Fibroblast of gingiva (primary cell): ENCODE data around the gene CPXM1.
"Not testable (repeated sequence)": the region's sequence is repeated elsewhere in the genome, so short reads cannot be mapped to it uniquely, and the experiment has no call there.

ENCODE experiments used
- DNase-seq: peaks from one replicate; pipeline ENCODE4 v3.0.0-alpha.2; 2011; ENCODE audit warnings: low read depth

CPXM1 gene

DNA sequence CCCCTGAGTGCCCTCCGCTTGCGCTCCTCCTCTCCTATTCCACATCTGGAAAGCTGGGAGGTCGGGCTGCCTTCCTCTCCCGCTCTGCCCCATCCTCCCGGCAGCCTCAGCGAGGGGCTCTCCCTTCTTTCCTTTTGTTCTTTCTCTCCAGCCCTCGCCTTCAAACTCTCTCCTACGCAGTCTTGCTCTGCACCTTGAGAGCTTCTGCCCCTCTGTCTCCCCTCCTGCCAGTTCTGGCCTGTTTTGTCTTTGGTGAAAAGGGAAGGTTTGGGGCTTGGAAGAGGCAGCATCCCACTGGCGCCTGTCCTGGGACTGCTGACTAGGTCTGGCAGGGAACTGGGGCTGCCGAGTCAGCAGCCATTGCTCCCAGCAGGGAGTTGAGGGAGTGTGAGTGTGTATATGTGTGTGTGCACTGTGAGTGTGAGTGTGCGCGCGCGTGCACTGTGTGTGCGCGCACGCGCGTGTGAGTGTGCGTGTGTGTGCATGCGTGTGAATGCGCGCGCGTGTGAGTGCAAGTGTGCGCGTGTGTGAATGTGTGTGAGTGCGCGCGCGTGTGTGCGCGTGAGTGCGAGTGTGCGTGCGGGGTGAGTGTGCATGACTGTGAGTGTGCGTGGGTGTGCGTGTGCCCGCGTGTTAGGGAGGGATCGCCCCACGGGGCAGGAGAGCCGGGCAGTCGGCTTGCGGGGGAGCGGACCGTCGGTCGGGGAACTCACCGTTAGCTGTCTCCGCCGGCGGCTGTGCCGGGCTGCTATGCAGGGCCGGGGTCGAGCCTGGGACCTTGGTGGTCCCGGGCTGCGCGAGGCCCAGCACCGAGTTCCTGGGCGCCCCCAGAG, 523 bp downstream of the CPXM1 start:
- no peak for DNase-seq

DNA sequence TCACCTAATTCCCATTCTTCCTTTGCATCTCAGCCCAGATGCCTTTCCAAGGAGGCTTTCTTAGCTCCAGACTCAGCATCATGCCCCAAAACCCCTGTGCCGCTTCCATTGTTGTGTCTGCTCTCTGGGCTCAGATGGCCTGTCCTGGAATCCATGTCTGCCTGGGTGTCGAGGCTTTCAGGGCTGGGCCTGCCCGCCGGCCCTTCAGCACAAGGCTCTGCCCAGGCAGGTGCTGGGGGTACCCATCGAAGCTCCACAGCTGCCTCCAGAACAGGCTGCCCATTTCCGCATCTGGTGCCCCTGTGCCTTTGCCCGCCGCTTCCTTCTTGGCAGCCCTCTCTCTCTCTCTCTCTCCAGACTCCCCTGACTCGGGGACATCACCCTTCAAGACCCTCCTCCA, 1.2 kb downstream of the CPXM1 start:
- no peak for DNase-seq

DNA sequence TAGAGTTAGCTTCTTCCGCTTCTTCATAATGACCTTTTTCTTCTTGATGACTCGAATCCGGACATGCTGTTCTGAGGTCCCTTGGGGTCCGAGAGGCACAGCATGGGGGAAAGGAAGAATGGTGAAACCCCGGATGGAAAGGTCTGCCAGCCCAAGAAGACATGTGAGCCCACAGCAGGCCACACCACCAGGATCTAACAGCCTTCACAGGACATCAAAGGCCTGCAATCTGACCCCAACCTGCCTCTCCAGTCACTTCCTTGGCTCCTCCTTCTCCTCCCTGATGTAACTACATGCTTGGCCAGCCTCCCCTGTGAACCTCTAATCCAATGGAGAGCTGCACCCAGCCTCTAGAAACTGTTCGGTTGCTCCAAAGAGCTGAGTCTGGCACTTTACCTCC, 1.6 kb downstream of the CPXM1 start:
- no peak for DNase-seq

DNA sequence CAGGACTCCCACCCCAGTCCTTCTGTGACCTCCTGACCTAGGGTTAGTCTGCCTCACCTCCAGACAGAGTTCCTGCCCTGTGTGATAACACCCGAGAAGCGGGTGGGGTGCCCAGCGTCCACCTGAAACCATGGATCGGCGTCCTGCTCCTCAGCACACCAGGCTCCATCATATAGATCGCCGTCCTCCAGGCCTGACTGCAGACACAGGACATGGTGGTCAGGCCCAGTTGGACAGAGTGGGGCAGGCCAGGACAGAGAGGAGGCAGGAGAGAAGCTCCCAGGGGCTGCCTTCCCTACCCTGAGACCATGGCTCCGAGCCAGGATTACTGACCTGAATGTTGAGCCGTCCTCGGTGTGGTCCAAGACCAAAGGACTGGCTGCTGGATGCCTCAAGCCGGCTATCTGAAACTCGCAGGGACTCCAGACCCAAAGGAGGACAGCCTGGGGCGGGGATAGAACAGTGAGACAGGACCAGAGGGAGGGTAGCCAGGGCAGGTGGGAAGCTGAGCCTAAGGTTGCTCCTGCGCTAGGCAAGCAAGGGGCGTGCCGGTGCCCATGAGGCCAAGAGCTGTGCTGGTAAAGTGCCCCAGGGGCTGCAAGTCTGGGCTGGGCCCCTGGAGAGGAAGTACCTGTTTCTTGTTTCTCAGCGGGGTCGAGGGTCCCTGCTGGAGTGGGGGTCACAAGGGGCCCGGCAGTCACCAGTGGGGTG, 2.2 kb downstream of the CPXM1 start:
- DNase-seq: no peak

DNA sequence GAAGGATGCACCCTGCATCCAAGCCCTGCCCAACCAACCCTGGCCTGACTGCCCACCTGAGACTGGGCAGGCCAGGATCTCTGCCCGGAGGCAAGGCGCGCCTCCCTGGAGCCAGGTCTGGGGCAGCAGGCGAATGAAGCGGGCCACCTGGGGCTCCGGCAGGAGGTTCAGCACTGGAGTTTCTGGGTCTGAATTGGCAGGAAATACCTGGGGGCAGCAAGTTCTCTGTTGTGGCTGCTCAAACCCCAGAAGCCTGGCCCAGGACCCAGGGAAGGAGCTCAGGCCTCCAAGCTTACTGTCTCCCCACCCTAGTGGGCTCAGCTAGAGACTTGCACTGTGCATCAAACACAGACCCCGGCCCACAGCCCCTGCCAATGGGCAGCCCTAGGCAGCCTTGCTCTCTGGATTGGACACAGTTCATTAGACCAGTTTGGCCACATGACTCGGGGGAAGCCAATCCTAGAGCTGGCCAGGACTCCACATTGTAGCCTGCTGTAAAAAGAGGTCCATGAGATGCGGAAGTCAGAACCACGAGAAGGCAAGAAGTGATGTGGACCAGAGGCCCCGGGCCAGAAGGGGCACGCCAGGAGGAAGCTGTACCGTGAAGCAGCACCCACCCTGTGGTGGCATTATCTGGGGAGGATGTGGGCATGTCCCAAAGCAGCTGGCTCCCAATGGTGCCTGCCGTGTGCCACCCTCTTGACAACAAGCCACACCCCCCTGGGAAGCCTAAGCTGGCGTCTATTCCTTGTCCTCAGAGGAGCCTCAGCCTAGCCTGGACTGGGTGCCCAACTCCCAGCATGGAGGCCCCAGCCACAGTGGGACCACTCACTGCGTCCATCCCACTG, 3.1 kb downstream of the CPXM1 start:
- DNase-seq: no peak

DNA sequence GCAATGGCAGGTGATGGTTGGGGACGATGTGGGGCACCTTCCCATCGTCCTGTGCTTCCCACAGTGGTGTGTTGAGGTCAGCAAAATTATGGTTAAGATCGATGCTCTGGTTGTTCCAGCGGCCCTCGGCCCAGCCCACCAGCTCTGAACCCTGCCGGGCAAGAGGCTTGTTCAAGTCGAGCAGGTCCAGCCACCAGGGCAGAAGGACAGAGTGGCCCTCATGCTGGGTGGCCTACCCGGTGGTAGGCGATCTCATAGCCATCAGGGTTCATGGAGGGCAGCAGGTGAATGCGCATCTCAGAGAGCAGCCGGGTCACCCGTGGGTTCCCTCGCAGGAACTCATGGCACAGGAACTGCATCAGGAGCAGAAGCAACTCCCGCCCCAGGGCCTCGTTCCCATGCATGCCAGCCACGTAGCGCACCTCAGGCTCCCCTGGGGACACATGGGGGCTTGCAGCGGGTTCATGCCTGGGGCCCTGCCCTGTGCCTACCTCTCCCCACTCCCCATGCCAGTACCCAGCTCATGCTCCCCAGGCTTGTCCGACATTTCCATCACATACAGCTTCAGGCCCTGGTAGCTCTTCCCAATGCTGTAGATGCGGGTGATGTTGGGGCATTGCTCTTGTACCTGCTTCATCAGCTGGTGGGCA, 4.3 kb downstream of the CPXM1 start:
- no peak for DNase-seq

DNA sequence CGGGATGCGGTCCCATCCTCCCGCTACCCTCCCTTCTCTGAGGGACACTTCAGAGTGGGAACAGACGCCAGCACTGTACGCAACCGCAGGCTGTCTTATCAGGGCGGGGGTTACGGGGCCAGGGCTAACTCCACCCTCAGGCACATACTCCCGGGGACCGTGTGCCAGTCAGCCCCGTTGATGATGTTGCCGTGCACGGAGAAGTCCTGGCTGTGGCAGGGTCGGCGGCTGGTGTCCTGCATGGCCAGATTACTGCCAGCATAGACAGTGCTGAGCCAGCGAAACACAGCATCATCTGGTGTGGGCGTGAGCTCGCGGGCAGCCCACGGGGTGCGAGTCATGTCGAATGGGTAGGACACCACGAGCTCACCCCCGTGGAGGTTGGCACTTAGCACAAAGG, 5.0 kb downstream of the CPXM1 start:
- DNase-seq: no peak

DNA sequence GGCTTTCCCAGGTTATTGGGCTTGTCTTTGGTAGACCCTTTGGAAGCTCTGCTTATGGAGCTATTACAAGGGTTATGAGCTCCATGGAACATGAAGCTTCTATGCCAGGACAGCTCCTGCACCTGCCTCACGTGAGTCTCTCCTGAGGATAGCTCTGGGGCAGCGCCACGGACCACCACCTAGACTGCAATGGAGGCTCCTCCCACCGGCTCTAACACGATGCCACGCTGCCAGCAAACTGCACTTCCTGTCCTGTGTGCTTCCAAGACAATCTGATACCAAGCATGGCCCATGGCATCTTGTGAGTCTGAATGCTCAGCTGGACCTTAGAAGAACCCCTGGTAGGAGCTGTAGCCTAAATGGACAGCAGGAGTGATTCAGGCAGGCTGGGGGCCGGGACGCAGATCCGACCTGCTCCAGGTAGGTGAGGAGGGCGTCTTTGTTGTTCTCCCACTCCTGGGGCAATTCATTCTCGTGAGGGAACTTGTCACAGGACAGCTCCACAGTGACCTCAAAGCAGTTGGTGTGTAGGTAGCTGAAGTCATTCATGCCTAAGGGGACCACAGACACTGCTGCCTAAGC, 5.5 kb downstream of the CPXM1 start:
- no peak for DNase-seq

DNA sequence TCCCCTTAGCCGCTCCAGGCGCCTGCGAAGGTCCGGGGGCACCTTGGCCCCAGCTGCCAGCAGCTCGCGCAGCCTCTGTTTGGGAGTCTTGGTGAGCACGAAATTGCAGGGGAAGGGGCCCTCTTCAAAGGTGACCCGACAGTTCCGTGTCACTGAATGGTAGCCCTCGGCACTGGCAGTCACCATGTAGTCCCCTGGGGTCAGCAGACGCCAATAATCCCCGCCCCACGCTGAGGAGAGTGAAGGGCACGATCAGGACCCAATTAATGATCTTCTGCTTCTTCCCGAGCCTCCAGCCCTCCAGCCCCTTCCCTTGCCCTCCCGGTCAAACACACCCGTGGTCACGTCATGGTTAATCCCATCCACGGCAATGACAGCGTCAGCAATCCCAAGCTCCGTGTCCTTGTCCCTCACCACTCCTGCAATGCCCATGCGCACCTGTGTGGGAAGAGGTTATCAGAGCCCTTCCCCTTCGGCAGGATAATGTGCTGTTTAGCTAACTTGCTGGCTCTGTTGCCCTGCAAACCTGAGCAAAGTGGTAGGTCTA, 6.2 kb downstream of the CPXM1 start:
- no peak for DNase-seq

DNA sequence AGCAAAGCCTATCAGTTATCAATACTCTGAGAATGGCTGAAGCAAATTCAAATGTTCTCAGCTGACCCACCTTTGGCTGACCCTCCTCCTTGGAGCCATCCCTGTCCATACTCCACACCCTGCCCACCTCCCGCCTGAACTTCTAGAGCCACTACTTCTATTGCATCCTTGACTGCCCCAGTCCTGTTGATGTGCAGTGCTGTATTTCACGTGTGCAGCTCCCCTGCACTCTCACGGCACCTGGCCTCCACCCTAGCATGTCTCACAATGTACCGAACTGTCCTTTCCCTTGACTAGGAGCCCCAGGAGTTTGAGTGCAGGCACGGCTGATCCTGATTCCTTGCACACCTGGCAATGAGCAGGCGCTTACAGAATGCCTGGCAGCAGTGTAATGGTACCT, 7.0 kb downstream of the CPXM1 start:
- no peak for DNase-seq

DNA sequence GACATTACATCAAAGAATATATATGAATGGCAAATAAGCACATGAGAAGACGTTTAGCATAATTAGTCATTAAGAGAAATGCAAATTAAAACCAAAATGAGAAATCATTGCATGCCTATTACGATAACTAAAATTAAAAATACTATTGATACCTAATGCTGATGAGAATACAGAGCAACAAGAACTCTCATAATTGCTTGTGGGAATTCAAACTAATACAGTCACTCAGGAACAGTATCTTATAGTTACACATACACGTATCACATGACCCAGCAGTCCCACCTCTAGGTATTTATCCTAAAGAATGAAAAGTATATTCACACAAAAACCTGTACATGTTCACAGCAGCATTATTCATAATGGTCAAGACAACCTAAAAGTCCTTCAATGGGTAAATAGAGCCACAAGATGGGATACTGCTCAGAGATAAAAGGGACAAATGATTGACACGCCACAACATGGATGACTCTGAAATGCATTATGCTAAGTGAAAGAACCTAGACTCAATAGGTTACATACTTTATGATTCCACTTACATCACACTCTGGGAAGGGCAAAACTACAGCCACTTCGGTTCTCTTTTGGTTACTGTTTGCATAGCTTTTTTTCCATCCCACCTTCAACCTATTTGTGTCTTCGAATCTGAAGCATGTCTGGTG, 16.4 kb downstream of the CPXM1 start:
- DNase-seq: no peak

DNA sequence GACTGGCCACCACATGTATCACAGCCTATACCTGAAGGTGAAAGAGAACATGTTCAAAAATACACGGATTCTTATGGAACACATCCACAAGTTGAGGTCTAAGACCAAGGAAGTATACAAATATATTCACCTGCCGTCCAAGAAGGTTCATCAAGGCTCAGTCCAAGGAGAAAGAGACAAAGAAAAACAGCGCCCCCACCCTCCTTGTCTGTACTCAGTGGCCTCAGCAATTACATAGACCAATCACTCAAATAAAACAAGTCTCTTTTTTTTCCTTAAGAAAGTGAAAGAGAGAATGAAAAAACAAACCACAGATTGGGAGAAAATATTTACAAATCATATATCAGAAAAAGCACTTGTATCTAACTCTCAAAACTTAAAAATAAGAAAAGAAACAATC, 19.5 kb downstream of the CPXM1 start:
- no peak for DNase-seq

DNA sequence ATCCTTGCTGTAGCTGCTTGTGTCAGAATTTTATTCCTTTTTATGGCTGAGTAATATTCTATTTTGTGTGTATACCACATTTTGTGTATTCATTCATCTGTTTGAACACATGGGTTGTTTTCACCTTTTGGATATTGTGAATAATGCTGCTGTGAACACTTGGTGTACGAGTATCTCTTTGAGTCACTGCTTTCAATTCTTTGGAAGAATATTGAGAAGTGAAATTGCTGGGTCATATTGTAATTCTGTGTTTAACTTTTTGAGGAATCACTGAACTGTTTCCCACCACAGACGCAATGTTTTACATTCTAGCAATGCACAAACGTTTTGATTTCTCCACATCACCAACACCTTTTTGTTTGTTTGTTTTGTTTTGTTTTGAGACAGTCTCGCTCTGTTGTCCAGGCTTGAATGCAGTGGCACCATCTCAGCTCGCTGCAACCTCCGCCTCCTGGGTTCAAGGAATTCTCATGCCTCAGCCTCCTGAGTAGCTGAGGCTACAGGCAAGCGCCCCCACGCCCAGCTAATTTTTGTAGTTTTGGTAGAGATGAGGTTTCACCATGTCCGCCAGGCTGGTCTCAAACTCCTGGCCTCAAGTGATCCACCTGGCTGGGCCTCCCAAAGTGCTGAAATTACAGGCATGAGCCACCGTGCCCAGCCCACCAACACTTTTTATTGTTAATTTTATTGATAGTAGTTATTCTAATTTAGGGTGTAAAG, 21.7 kb downstream of the CPXM1 start:
- DNase-seq: no peak

DNA sequence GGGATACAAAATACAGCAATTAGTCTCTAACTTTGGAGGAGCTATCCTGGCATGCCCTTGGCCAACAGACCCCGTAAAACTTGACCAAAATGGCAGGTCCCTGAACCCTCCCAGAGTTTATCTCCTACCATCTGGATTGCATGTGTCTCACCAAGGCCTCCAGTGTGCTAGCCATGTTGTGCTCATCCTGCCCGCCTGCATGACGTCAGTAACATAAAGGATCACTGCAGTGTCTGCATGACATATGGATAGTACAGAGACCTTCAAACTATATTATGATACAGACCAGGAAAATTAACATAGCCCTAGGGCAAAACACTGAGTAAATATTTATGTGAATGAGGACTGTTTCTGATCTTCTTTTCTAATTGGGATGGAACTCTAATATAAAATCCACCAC, 25.3 kb downstream of the CPXM1 start:
- no peak for DNase-seq

DNA sequence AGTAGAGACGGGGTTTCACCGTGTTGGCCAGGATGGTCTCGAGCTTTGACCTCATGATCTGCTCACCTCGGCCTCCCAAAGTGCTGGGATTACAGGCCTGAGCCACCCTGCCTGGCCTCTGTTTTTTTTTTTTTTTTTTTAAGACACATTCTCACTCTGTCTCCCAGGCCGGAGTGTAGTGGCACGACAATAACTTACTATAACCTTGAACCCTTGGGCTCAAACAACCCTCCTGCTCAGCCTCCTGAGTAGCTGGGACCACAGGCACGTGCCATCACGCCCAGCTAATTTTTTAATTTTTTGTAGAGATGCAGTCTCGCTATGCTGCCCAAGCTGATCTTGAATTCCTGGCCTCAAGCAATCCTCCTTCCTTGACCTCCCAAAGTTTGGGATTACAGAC, 26.6 kb downstream of the CPXM1 start:
- no peak for DNase-seq

DNA sequence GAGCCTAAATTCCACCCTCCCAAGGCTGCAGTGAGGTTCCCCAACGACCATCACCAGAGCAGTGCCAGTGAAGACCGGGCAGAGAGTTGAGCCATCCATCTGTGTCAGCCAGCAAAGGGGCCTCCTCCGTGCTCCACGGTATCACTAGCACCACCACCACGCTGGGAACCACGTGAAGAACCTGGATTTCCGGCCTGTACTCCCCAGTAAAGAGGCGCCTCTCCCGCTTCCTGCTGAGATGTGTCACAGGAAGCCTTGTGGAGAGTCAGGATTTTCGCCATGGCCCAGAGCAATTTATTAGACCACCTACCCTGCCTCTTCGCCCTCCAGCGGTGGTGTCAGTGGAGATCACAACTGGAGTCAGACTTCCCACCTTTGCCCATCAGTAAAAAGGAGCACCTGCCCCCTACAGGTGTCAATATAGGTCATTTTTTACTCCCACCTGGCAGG, 28.8 kb downstream of the CPXM1 start:
- DNase-seq: no peak

DNA sequence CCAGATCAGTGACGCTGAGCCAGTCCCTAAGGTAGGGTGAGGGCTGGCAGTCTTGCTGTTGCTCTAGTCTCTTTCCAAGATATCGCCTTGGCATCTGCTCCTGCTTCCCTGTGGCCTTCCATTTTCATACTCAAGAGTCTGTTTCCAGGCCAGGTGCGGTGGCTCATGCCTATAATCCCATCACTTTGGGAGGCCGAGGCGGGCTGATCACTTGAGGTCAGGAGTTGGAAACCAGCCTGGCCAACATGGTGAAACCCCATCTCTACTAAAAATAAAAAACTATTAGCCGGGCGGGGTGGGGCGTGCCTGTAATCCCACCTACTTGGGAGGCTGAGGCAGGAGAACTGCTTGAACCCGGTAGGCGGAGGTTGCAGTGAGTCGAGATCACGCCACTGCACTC, 30.3 kb downstream of the CPXM1 start:
- not testable (repeated sequence) for DNase-seq

DNA sequence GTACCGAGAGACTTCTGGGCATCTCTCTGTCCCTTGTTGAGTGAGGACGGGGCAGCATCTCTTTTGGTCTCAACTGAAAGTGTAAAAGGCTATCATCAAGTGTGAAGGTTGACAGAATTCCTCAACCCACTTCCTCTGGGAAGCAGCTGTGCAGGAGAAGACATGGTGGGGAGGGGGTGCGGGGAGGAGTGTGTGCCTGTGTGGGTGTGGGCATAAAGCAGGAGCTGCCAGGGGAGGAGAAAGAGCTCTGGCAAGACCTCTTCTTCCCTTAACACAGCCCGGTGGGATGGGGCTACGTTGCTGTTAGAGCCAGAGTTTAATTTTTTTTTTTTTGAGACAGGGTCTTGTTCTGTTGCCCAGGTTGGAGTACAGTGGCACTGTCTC, 31.8 kb downstream of the CPXM1 start:
- no peak for DNase-seq

DNA sequence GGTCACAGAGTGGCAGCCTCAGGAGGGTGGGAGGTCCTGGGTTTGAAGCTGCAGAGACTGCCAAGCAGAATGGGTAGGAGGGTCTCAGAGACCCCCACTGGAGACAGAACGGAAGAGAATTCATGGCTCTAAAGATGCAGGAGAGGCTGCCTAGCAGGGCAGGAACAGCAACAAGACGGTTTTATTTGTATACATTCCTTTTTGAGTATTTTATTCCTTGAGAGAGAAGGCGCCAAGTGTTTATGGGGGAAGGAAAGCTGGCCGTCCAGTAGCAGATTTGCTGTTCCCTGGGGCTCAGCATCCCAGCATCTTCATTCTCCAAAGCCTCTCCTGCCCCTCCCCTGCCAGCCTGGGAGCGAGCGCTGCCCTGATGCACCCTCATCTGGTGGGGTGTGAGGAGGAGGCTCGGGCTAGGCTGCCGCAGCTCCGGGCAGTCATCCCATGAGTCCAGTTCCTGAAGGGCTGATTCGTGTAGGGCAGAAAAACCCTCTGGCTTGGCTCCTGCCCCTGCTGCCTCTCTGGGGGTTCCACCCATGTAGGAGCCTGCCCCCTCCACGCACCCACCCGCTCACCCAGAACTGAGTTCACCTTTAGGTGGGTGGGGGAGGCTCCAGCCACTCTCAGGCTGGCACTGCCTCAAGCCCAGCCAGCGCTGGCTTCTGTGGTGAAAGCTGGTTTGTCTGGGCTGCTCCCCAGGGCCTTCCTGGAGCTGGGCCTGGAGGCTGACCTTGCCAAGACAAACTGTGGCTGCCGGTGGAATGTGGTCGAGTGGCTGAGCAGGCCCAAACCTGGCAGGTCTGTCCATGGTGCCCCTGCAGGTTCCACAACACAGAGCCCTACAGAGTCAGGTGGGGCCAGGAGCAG, 32.4 kb downstream of the CPXM1 start:
- peak; percentile 72 for DNase-seq
